ENCODE measurements around the gene ABHD5. TPM values are rescaled to one million over a fixed set of nuclear protein-coding genes. Genes with fewer than 3 reads are reported as not detected.

ABHD5 gene
- total RNA-seq, 1 donor from 2014 or later: 215 TPM

DNA sequence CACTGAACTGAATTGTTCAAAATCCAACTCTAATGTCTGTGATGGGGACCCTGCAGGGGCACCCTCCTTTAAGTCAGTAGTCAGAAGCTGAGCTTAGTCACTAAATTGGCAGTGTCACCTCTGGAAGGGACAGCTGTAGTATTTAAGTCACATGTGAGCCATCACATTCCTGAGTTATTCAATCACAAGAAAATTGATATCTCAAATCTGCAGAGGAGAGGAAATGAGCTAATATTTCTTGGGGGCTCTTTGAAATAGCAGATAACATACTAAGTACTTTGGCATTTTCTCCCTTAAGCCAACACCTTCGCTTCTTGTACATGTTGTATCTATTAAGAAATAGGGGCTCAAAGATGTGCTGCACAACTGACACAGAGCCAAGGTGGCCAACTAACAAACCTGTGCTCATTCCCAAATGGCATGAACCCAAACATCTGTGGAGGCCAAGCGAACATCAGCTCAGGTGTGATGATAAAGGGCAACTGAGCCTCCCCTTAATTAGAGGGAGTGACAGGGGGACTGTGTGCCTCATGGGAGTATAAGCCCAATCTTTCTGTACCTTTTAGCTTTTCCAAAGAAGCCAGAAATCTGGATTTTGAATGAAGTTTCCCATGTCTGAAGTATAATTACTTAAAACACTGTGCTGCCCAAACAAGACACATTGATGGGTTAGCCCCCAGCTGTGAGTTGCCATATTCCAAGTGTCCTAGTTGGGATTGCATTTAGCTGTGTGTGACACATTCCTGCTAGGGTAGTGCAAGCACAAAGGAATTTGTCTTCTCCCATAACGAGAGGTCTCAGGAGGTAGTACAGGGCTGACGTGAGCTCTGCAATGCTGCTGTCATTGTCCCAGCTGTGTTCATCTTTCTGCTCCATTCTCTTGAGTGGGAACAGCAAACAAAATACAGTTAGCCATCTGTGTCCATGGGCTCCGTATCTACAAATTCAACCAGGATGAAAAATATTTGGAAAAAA is 63.3 kb downstream of the ABHD5 start:
- peak; percentile 12 for DNase-seq (ENCODE audit: low spot score)

DNA sequence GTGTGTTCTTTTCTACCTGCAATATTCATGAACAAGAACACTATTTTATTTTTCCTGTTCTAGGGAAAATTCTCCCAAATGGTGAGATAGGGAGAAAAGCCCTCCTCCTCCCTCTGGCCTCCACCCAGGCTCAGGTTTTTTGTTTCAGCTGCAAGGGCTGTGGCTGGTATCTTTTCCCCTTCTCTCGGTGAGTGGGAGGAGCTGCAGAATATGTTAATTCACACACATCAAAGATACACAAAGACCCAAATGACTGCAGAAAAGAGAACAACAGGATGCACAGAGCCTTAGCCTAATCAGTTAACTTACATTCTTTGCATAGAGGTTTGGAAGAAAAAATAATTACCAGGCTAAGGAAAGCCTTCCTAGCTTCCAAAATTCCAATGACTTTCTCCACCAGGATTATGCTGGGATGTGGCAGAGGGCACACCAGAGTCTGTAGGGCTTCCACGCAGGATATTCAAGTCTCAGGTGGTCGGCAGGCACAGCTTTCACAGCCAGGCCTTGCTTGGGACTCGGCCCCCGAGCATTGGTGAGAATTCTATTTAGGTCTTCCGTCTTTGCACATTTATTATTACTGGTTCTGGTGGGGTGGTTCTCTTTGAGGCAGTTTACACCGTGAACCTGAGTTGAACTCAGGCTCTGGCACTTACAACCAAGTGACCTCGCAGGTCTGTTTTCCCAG is 64.9 kb downstream of the ABHD5 start:
- DNase-seq (ENCODE audit: low spot score): peak; percentile 18

DNA sequence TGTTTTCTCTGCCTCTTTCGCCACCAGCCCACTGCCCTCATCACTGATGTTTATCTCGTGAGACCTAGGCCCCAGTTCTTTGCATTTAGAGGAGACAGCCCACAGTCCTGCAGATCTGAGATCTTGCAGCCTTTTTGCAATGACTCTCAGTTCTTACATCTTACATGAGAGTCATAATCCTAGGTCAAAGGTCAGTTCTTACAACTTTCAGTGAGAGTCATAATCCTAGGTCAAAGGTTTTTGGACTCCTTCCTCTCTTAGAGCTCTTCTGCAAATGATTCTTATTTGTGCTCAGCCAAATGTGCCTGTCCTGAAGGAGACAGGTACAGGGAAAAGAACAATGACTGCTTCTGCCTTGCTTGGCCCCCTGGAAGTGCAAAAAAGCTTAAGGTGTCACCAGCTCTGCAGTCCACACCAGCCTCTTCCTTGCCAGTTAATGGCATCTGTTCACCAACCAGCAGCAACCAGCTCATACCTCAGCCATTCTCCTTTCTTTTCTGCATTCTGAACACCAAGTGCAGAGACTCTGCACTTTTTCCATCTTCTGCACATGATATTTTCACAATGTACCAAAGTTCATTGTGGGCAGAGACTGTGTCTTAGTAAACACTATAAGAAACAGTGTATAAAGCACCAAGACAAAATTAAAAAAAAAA is 67.1 kb downstream of the ABHD5 start:
- DNase-seq (ENCODE audit: low spot score): no peak

DNA sequence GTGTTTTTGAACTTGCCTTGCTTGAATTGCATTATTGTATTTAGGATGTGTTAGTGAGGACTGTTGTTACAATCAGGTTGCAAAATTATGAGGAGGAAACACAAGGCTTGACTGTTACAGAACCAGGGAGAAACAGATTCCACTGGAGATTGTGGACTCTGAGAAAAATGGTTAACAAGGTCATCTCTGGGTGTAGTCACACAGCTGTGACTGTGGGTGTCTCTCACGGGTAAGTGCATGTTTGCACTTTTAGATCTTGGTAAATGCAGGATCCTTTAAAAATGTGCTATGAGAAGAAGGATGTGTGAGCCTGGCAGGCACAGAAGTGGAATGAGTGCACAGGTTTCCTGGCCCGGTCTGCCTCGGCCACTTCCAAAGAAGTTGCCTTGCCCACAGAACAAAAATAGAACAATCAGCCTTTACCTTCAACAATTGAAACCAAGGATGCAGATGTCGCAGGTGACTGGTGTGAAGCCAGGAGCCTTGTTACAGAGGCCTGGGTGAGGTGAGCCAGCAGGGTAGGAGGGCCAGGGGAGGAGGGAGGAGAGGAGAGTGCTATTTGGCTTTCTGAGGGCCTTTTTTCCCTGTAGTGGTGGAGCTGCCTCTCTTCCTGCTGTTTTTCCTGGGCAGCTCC is 68.0 kb downstream of the ABHD5 start:
- DNase-seq (ENCODE audit: low spot score): peak; percentile 49

DNA sequence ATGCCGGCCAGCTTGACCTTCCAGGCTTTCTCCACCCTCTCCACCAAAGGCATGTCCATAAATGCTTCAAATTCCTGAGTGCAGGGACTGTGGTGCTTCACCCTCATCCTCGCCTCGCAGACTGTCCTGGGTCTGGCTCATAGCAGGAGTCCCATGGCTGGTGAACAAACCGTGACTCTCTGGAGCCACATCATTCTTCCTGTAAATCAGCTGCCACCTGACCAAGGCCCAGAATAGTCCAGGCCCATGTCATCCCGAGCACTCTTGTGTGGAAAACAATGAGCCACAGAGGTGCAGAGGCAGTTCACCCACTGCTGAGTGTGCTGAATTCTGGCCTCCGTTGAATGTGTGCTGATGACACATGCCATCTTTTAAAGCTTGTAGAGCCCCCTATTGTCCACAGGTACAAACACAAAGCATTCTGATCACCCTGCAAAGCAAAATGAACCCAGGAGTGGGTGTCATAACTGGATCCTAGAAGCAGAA is 68.6 kb downstream of the ABHD5 start:
- peak; percentile 64 for DNase-seq (ENCODE audit: low spot score)

DNA sequence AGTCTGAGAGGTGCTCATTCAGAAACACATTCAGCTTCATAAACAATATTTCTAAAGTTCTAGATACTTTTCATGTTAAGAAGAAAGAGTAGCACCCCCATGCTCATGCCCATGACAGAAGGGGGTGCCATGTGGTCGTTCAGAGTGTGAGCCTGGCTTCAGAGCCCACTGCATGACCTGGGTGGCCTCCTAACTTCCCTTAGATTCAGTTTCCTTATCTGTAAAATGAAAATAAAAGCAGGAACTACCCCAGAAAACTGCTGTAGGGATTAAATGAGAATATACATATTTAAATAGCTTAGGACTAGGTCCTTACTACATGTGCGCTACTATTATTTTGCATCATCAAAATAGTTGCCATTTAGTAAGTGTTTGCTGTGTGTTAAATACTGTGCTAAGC is 69.2 kb downstream of the ABHD5 start:
- DNase-seq (ENCODE audit: low spot score): no peak

DNA sequence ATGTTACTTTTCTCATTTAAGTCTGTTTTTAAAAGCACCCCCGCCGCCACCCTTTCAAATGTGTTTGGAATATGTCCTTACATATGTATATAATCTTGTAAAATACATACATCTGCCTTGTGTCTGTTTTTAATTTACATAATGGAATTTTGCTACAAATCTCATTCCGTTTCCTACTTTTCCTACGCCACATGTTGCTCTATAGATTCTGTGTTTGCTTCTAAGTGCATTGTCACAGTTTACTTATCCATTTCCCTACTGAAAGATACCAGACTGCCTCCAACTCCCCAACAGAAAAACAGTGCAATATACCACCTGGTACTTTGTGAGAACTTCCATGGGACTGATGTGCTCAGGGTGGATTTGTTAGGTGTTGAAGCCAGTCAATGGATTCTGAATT is 70.2 kb downstream of the ABHD5 start:
- peak; percentile 43 for DNase-seq (ENCODE audit: low spot score)

DNA sequence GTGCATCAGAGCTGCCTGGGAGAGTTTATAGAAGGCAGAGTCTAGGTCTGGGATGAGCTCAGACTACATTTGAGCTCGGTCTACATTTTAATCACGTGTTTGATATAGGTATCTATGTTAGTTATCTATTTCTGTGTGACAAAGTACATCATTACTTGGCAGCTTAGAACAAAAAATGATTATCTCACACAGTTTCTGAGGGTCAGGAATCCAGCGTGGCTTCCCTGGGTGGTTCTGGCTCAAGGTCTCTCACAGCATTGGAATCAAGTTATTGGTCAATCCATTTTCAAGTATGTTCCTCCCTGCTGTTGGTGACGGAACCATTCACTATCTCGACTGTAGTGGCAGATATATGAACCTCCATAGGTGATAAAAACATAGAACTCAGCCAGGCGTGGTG is 71.7 kb downstream of the ABHD5 start:
- peak; percentile 16 for DNase-seq (ENCODE audit: low spot score)

DNA sequence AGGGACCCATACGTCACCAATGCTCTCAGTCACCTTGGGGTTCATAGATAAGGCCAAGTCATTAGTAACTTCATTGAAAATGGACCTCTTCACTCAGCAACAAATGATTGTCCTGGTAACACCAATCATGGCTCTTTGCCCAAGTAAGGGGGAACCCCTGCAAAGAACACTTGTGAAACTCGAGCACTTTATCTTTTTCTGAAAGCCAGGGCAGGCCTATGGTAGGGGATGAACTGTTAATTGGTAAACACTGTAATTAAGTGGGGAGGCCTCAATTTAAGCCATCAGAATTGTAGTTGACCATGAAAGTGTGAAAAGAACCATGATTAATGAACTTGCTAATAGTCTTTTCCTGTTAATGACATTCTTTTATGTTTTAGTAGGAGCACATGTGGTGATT is 73.3 kb downstream of the ABHD5 start:
- DNase-seq (ENCODE audit: low spot score): no peak

DNA sequence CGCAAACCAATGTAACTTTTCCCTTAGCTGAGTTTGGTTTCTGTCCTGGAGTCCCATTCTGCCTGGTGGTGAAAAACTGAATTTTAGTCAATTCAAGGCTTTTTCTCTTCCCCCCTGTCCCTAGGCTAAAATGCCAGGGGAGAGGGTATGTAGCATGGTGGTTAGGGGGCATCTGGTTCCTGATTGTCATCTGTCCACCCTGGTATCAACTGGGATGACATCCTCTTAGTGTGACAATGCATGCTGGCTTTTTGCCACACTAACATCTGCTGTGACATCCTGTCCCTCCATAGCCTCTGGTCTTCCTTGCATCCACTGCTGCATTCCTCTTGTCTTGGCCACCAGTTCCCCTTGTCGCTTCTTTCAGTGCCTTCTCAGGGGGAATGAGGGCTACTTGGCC is 73.7 kb downstream of the ABHD5 start:
- no peak for DNase-seq (ENCODE audit: low spot score)

DNA sequence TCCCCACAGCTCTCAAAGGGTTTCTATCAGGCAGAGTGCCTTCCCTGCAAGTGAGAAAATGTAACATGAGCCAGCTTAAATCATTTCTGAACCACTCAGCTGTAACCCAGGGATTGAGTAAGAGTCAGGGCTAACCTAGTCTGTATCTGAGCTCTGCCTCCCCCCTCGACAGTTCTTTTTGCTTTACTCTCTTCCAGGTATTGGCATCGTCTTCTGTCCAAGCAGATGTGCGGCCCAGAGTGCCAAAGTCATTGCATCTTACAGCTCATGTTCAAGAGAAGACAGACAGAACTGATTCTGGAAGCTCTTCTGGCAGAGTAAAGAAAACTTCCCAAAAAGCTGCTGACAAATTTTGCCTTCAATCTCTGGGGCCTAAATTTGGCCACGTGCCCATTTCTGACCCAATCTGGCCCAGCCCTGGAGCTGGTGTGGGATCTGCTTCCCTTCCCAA is 74.8 kb downstream of the ABHD5 start:
- peak; percentile 53 for DNase-seq (ENCODE audit: low spot score)

DNA sequence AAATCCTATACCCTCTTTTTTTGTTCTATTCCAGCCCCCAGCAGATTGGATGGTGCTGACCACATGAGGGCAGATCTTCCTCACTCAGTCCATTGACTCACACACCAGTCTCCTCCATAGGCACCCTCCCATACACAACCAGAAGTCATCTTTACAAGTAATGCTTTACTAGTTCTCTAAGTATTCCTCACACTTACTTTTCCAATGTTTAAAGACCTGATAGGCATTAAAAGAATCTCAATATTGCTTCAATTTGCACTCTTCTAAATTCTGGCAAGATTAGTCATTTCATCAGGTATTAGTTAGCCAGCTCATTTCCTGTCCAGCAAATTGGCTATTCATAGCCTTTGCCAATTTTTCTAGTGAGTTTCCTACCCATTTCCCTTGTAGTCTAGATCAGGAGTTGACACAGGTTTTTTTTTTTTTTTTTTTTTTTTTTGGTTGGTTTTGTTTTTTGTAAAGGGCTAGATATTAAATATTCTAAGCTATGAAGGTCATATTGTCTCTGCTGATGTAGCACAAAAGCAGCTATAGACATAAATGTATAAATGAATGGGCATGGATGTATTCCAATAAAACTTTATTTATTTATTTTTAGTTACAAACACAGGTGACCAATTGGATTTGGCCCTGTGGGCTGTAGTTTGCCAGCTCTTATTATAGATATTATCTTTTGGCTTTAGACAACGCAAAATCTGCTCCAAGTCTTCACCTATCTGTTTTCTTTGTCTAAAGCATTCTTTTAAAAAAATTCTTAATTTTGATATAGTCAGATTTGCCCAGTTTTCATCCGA is 76.1 kb downstream of the ABHD5 start:
- no peak for DNase-seq (ENCODE audit: low spot score)

DNA sequence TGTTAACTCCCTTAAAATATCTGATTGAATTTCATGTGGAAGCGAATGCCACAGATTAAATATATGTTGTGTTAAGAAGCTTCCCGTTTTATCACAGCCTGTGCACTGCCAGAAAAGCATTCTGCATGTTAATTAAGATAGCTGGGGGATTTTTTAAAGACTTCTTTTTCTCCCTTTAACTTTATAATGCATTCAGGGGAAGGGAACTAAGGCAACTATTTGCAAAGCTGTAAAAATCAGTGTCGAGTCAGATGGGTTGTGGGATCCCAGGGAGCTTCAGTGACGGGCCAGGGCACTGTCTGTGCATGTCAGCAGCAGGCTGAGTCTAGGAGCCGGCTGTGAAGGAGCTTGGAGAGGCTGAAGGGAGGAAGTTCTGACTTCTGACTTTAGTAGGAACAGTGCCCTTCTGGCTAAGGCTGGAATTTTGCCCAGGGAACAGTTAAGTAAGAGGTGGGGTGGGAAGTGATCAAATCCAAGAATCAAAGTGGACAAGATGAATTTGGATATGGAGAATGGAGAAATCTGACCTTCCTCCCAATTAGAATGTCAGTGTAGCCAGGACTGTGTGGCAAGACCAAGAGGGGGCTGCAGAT is 77.7 kb downstream of the ABHD5 start:
- peak; percentile 57 for DNase-seq (ENCODE audit: low spot score)

DNA sequence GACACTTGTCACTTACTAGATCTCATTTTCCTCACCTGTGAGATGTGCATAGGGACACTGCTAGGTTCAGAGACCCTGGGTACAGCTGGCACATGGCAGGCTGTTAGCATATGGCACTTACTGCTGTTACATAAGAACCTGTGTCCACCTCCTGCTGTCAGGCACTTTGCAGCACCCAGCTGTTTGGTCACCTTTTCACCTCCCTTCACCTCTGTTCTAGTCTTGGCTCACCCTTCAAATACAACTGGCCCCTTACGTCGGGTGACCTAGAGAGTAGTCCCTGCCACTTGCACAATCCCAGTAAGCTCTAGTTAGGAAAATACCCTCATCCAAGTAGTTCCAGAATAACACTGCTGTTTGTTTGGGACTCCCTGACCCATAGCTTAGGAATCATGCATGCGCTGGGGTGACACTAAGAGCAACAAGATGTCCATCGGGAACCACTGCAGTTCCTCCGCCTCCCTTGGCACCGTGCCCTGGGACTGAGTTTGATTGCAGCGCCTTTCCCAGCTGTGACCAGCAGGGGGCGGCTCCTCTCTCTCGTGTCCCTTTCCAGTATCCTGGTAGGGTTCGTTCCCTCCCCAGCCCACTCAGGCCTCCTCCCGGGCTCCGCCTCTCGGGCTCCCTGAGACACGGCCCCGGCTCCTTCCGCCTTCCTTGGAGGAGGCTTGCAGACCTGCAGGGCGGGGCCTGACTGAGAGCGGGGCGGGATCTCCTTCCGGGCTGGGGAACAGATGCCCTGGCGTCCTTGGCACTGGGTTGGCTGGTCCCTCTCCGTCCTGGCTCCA is 78.6 kb downstream of the ABHD5 start:
- peak; percentile 100 for DNase-seq (ENCODE audit: low spot score)

DNA sequence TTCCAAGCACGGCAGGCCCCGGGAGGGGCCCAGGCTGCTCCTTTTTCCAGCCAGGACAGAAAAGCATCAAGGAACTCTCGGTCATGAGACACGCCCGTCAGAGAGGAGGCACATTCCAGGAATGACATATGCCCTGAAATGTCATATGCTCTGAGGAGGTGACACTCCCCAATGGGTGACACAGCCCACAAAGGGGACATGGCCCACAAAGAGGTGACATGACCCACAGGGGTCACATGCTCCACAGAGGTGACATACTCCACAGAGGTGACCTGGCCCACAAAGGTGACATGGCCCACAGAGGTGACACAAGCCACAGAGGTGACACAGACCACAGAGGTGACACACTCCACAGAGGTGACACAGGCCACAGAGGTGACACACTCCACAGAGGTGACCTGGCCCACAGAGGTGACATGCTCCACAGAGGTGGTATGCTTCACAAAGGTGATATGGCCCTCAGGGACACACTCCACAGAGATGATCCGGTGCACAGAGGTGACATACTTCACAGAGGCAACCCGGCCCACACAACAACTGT is 79.2 kb downstream of the ABHD5 start:
- DNase-seq (ENCODE audit: low spot score): no peak

DNA sequence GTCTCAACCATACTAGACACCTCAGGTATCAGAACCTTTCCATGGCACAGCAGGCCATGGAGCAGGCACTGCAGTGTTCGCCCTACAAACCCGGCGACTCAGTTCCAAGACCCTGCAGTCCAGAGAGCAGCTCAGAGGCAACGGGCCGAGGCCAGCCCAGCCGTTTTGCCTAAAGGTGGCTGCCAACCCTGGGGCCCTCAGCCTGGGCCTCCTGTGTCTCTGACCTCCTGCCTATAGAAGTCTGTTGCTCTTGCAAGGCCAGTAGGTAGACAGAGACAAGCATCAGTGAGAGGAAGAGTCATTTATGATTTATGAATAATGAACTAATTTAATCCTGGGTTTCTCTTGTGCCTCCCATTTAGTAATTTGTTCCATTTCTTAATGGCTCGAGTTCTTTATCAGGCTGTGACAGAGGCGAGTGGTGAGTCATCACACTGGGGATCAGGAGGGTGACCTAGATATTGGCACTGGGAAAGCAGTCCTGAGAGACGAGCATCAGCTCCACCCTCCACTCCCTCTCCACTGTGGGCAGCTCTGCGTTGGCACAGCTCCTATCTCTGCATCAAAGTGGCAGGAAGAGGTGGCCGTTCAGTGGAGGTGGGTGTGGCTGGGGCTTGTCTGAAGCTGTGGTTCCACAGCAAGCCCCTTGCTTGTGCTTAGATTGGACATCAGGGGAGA is 79.8 kb downstream of the ABHD5 start:
- DNase-seq (ENCODE audit: low spot score): no peak

DNA sequence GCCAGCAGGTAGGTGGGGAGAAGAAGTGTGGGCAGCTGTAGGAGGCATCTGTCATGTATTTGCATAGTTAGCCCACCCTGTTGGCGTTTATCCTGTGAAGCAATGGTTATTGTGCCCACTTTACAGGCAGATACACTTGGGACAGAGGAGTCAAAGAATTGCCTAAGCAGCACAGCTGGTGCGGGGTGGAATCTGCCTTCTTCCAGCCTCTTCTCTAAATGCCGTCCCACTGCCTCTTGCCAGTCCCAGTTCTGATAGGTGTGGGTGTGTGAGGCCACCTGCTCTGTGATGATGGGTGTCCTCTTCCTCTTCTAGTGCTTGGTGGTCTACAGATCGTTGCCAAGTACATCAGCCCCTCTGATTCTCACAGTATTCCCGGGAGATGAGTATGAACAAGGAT is 80.9 kb downstream of the ABHD5 start:
- no peak for DNase-seq (ENCODE audit: low spot score)
